ENCODE results near the gene ASXL2.
"Not testable (repeated sequence)": the region's sequence is repeated elsewhere in the genome, so short reads cannot be mapped to it uniquely, and the experiment has no call there.

ASXL2 gene

DNA sequence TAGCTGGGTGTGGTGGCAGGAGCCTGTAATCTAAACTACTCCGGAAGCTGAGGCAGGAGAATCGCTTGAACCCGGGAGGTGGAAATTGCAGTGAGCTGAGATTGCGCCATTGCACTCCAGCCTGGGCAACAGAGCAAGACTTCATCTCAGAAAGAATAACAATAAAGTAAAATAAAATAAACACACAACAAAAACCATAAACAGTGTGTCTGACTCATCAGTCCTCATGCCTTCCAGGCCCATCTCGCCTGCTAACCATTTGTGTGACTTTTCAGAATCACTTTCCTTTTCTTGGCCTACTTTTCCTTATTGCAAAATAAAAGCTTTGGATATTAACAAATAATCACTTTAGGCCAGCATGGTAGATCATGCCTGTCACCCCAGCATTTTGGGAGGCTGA, 42.0 kb upstream of the ASXL2 start:
- DNase-seq (ENCODE audit: low spot score) (no peak), ATAC-seq (ENCODE audit: low read depth) (no peak)
- Histone ChIP-seq H3K27ac (ENCODE audit: poor library complexity, severe bottlenecking) (no peak overlapping the region), H3K27me3 (ENCODE audit: insufficient read depth, poor library complexity, severe bottlenecking) (no peaks in the 10 kb centered on the region), H3K36me3 (ENCODE audit: low read depth) (no peaks in the 10 kb centered on the region), H3K4me1 (ENCODE audit: insufficient read depth, poor library complexity, severe bottlenecking) (no peaks in the 10 kb centered on the region), H3K9me3 (ENCODE audit: severe bottlenecking) (no peaks in the 10 kb centered on the region), H3K4me3 (ENCODE audit: severe bottlenecking) (no peak overlapping the region)
- TF ChIP-seq, protein P1, sequence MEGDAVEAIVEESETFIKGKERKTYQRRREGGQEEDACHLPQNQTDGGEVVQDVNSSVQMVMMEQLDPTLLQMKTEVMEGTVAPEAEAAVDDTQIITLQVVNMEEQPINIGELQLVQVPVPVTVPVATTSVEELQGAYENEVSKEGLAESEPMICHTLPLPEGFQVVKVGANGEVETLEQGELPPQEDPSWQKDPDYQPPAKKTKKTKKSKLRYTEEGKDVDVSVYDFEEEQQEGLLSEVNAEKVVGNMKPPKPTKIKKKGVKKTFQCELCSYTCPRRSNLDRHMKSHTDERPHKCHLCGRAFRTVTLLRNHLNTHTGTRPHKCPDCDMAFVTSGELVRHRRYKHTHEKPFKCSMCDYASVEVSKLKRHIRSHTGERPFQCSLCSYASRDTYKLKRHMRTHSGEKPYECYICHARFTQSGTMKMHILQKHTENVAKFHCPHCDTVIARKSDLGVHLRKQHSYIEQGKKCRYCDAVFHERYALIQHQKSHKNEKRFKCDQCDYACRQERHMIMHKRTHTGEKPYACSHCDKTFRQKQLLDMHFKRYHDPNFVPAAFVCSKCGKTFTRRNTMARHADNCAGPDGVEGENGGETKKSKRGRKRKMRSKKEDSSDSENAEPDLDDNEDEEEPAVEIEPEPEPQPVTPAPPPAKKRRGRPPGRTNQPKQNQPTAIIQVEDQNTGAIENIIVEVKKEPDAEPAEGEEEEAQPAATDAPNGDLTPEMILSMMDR (IDR thresholded peaks at IDR 0.05; ENCODE audit: poor library complexity, severe bottlenecking): no peak

- H3K9me3 ChIP-seq (ENCODE audit: severe bottlenecking): no peaks in the 10 kb centered on the region
- no peaks in the 10 kb centered on the region for H3K27me3 ChIP-seq (ENCODE audit: insufficient read depth, poor library complexity, severe bottlenecking)
- H3K27ac ChIP-seq (ENCODE audit: poor library complexity, severe bottlenecking): no peak overlapping the region
- no peak for DNase-seq (ENCODE audit: low spot score)
- H3K4me3 ChIP-seq (ENCODE audit: severe bottlenecking): no peak overlapping the region
- H3K4me1 ChIP-seq (ENCODE audit: insufficient read depth, poor library complexity, severe bottlenecking): no peaks in the 10 kb centered on the region
- H3K36me3 ChIP-seq (ENCODE audit: low read depth): no peaks in the 10 kb centered on the region
- TF ChIP-seq, protein P1 (IDR thresholded peaks at IDR 0.05; ENCODE audit: poor library complexity, severe bottlenecking): no peak
- no peak for ATAC-seq (ENCODE audit: low read depth)
Observed at GRCh38 chr2:25917832-25918231, 39.5 kb upstream of the ASXL2 start.

DNA sequence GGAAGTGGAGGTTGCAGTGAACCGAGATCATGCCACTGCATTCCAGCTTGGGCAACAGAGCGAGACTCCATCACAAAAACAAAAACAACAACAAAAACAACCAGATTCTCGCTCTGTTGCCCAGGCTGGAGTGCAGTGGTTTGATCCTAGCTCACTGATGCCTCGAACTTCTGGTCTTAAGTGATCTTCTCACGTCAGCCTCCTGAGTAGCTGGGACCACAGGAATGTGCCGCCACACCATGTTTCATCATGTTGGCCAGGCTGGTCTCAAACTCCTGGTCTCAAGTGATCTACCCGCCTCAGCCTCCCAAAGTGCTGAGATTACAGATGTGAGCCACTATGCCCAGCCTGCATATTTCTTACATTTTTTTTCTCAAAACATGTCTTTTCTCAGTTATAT, 39.1 kb upstream of the ASXL2 start:
- not testable (repeated sequence) for H3K4me1 ChIP-seq (ENCODE audit: insufficient read depth, poor library complexity, severe bottlenecking); H3K36me3 ChIP-seq (ENCODE audit: low read depth); DNase-seq (ENCODE audit: low spot score); H3K27ac ChIP-seq (ENCODE audit: poor library complexity, severe bottlenecking); ATAC-seq (ENCODE audit: low read depth); H3K27me3 ChIP-seq (ENCODE audit: insufficient read depth, poor library complexity, severe bottlenecking); H3K9me3 ChIP-seq (ENCODE audit: severe bottlenecking); H3K4me3 ChIP-seq (ENCODE audit: severe bottlenecking)

GRCh38 chr2:25915944-25916772, 37.9 kb upstream of the ASXL2 start:
- ATAC-seq (ENCODE audit: low read depth); H3K27me3 ChIP-seq (ENCODE audit: insufficient read depth, poor library complexity, severe bottlenecking); DNase-seq (ENCODE audit: low spot score); H3K4me3 ChIP-seq (ENCODE audit: severe bottlenecking); H3K4me1 ChIP-seq (ENCODE audit: insufficient read depth, poor library complexity, severe bottlenecking); H3K36me3 ChIP-seq (ENCODE audit: low read depth); H3K27ac ChIP-seq (ENCODE audit: poor library complexity, severe bottlenecking); H3K9me3 ChIP-seq (ENCODE audit: severe bottlenecking): not testable (repeated sequence)

- ATAC-seq (ENCODE audit: low read depth); H3K27ac ChIP-seq (ENCODE audit: poor library complexity, severe bottlenecking); H3K36me3 ChIP-seq (ENCODE audit: low read depth); H3K4me1 ChIP-seq (ENCODE audit: insufficient read depth, poor library complexity, severe bottlenecking); H3K4me3 ChIP-seq (ENCODE audit: severe bottlenecking); H3K9me3 ChIP-seq (ENCODE audit: severe bottlenecking); DNase-seq (ENCODE audit: low spot score); H3K27me3 ChIP-seq (ENCODE audit: insufficient read depth, poor library complexity, severe bottlenecking): not testable (repeated sequence)
Observed at GRCh38 chr2:25915411-25915810, 37.1 kb upstream of the ASXL2 start.

GRCh38 chr2:25913696-25913973, 35.3 kb upstream of the ASXL2 start:
- H3K4me1 ChIP-seq (ENCODE audit: insufficient read depth, poor library complexity, severe bottlenecking); DNase-seq (ENCODE audit: low spot score); H3K9me3 ChIP-seq (ENCODE audit: severe bottlenecking); H3K27ac ChIP-seq (ENCODE audit: poor library complexity, severe bottlenecking); ATAC-seq (ENCODE audit: low read depth); H3K4me3 ChIP-seq (ENCODE audit: severe bottlenecking); H3K27me3 ChIP-seq (ENCODE audit: insufficient read depth, poor library complexity, severe bottlenecking); H3K36me3 ChIP-seq (ENCODE audit: low read depth): not testable (repeated sequence)
